A172 (cell line): ENCODE results near the gene DNAH6. TPM values are rescaled to one million over a fixed set of nuclear protein-coding genes. Genes with fewer than 3 reads are reported as not detected.
A peak's percentile ranks its signal among the peaks of the same experiment; 100 is the strongest.

Experiments
- DNase-seq: peaks from one replicate; pipeline ENCODE4 v3.0.0-alpha.2; 2015; ENCODE audit warnings: low spot score
- total RNA-seq: library from RNA; depleted of rRNA; stranded (reverse); fragments of >200 nt; shearing (Covaris generic); gene quantifications from 2 replicates; pipeline ENCODE4 v1.2.3, GENCODE V29; 2014

Gene DNAH6
- total RNA-seq, 1 experiment from 2014 or later: 0.02 TPM

GRCh38 chr2:84697895-84698294 is 181.6 kb downstream of the DNAH6 start:
- no peak for DNase-seq

GRCh38 chr2:84700006-84700405 is 183.7 kb downstream of the DNAH6 start:
- no peak for DNase-seq

- DNase-seq: peak; percentile 11
These were observed 185.6 kb downstream of the DNAH6 start for GRCh38 chr2:84701880-84702279.

GRCh38 chr2:84702941-84703340 is 186.6 kb downstream of the DNAH6 start:
- DNase-seq: no peak

- DNase-seq: no peak
These were observed 187.5 kb downstream of the DNAH6 start for GRCh38 chr2:84703831-84704230.

- DNase-seq: no peak
These were observed 188.4 kb downstream of the DNAH6 start for GRCh38 chr2:84704505-84705244.

- DNase-seq: no peak
These were observed 189.6 kb downstream of the DNAH6 start for GRCh38 chr2:84705858-84706257.

GRCh38 chr2:84708442-84708841 is 192.1 kb downstream of the DNAH6 start:
- no peak for DNase-seq

- no peak for DNase-seq
These were observed 195.4 kb downstream of the DNAH6 start for GRCh38 chr2:84711651-84712050.

- peak; percentile 13 for DNase-seq
These were observed 197.1 kb downstream of the DNAH6 start for GRCh38 chr2:84713441-84713840.

- DNase-seq: no peak
These were observed 200.3 kb downstream of the DNAH6 start for GRCh38 chr2:84716564-84716963.

GRCh38 chr2:84717302-84717701 is 201.0 kb downstream of the DNAH6 start:
- no peak for DNase-seq

- DNase-seq: no peak
These were observed 203.1 kb downstream of the DNAH6 start for GRCh38 chr2:84719434-84719833.

- DNase-seq: no peak
These were observed 207.5 kb downstream of the DNAH6 start for GRCh38 chr2:84723831-84724230.

- DNase-seq: no peak
These were observed 209.4 kb downstream of the DNAH6 start for GRCh38 chr2:84725717-84726116.

GRCh38 chr2:84727315-84727714 is 211.0 kb downstream of the DNAH6 start:
- DNase-seq: no peak

GRCh38 chr2:84729224-84729623 is 212.9 kb downstream of the DNAH6 start:
- DNase-seq: no peak

GRCh38 chr2:84731185-84731584 is 214.9 kb downstream of the DNAH6 start:
- no peak for DNase-seq

GRCh38 chr2:84732897-84733778 is 216.8 kb downstream of the DNAH6 start:
- DNase-seq: no peak

GRCh38 chr2:84735389-84735788 is 219.1 kb downstream of the DNAH6 start:
- no peak for DNase-seq

- peak; percentile 18 for DNase-seq
These were observed 225.0 kb downstream of the DNAH6 start for GRCh38 chr2:84741182-84741822.

GRCh38 chr2:84748341-84748740 is 232.0 kb downstream of the DNAH6 start:
- DNase-seq: no peak

- no peak for DNase-seq
These were observed 233.1 kb downstream of the DNAH6 start for GRCh38 chr2:84749442-84749841.
